A549 (cell line): ENCODE measurements around the gene GAK. TPM values are rescaled to one million over a fixed set of nuclear protein-coding genes. Genes with fewer than 3 reads are reported as not detected.

Experiments used
- ATAC-seq, 2 experiments: fragments of 200-7000 bp in 1 of 2; fragments of >200 bp in 1 of 2; cut with Nextera tagmentation in 1 of 2; cut with Tn5 transposase in 1 of 2; 3 replicates each; pipeline versions ENCODE4 v1.8.0 to v1.9.1; 2018 to 2020; ENCODE audit warnings: mild to moderate bottlenecking in 1 of 2, moderate library complexity in 1 of 2
- CTCF ChIA-PET: fragments of 300-600 bp; sonication (Branson Sonifier 250); formaldehyde crosslinking; extraction: SDS; loops from one replicate; lab custom pipeline; 2021; ENCODE audit warnings: antibody characterized with exemption, inconsistent platforms; lab: Yijun Ruan, JAX
- POLR2A ChIA-PET: fragments of 350-600 bp; formaldehyde crosslinking; extraction: SDS; loops from one replicate; lab custom pipeline; 2021; ENCODE audit warnings: antibody characterized with exemption, inconsistent platforms; lab: Yijun Ruan, JAX
- DNase-seq, 2 experiments: peaks; one replicate each; pipeline versions ENCODE4 v3.0.0 to v3.0.0-alpha.2; 2011 to 2016; ENCODE audit warnings: low read depth in 1 of 2, low spot score in 1 of 2
- FAIRE-seq: peaks from 2 replicates; lab custom pipeline; 2011; peaks lifted over from hg19 to GRCh38; lab: Jason Lieb, UNC
- H3K27ac ChIP-seq, 2 experiments: fragments of >200 bp; sonication (Bioruptor Twin); formaldehyde crosslinking; 3 replicates each; pipeline ENCODE4 v1.5.1; 2016 to 2017
- H3K4me1 ChIP-seq: fragments of >200 bp; sonication (Bioruptor Twin); formaldehyde crosslinking; 3 replicates; pipeline ENCODE4 v1.6.1; 2016
- H3K4me2 ChIP-seq: fragments of >200 bp; sonication (Bioruptor Twin); formaldehyde crosslinking; 3 replicates; pipeline ENCODE4 v1.6.1; 2016
- H3K4me3 ChIP-seq: fragments of >200 bp; sonication (Bioruptor Twin); formaldehyde crosslinking; 3 replicates; pipeline ENCODE4 v1.5.1; 2016
- H3K9me3 ChIP-seq: fragments of >200 bp; sonication (Bioruptor Twin); formaldehyde crosslinking; 3 replicates; pipeline ENCODE4 v1.6.1; 2016
- CEBPB ChIP-seq, 2 experiments: fragments of >200 bp in 1 of 2; sonication (Bioruptor Twin) in 1 of 2; formaldehyde crosslinking in 1 of 2; IDR thresholded peaks; 2 replicates each; pipeline ENCODE4 v1.6.1; 2012 to 2016
- EHMT2 ChIP-seq: fragments of 200-600 bp; sonication (generic); IDR thresholded peaks from 2 replicates; pipeline ENCODE4 v1.6.1; 2016; ENCODE audit warnings: antibody characterized with exemption, low read depth, mild to moderate bottlenecking, moderate library complexity
- HOXB13 ChIP-seq: fragments of 250-450 bp; sonication (Bioruptor Pico); IDR thresholded peaks from 2 replicates; pipeline ENCODE4 v1.5.0; 2020; ENCODE audit warnings: low read depth, mild to moderate bottlenecking, moderate library complexity
- HOXB5 ChIP-seq: fragments of 250-450 bp; sonication (Bioruptor Pico); IDR thresholded peaks from 2 replicates; pipeline ENCODE4 v1.5.0; 2020; ENCODE audit warnings: mild to moderate bottlenecking, moderate library complexity
- JUN ChIP-seq, 2 experiments: fragments of >200 bp; sonication (Bioruptor Twin); formaldehyde crosslinking; IDR thresholded peaks; 2 replicates in 1 of 2; 3 replicates in 1 of 2; pipeline ENCODE4 v1.6.1; 2016 to 2017
- JUNB ChIP-seq: fragments of >200 bp; sonication (Bioruptor Twin); formaldehyde crosslinking; IDR thresholded peaks from 2 replicates; pipeline ENCODE4 v1.6.1; 2016
- KDM1A ChIP-seq: fragments of 200-600 bp; sonication (generic); IDR thresholded peaks from 2 replicates; pipeline ENCODE4 v1.6.1; 2016; ENCODE audit warnings: low read depth, mild to moderate bottlenecking
- MAZ ChIP-seq: fragments of 150-350 bp; IDR thresholded peaks from 2 replicates; pipeline ENCODE4 v1.6.1; 2014; ENCODE audit warnings: antibody characterized with exemption, low read depth, low read length, borderline replicate concordance
- MYC ChIP-seq: IDR thresholded peaks from 2 replicates; pipeline ENCODE4 v1.6.1; 2012; ENCODE audit warnings: mild to moderate bottlenecking, inconsistent platforms, low read length, improper control_type of control experiment, borderline replicate concordance
- POLR2AphosphoS2 ChIP-seq: conservative IDR thresholded peaks from 2 replicates; pipeline ENCODE4 v1.6.1; 2012; ENCODE audit warnings: low read length, improper control_type of control experiment, inconsistent platforms
- RARB ChIP-seq: fragments of 250-450 bp; sonication (Bioruptor Pico); IDR thresholded peaks from 2 replicates; pipeline ENCODE4 v1.8.0; 2021; ENCODE audit warnings: mild to moderate bottlenecking, moderate library complexity
- RFX5 ChIP-seq: fragments of 450-650 bp; IDR thresholded peaks from 2 replicates; pipeline ENCODE4 v1.7.1; 2014; ENCODE audit warnings: antibody characterized with exemption, mild to moderate bottlenecking, moderate library complexity
- SREBF2 ChIP-seq: fragments of 450-650 bp; IDR thresholded peaks from 2 replicates; pipeline ENCODE4 v1.6.1; 2014; ENCODE audit warnings: mild to moderate bottlenecking, moderate library complexity
- TP53 ChIP-seq: fragments of 250-450 bp; sonication (Bioruptor Pico); IDR thresholded peaks from 2 replicates; pipeline ENCODE4 v1.5.0; 2021; ENCODE audit warnings: mild to moderate bottlenecking, moderate library complexity
- ZSCAN20 ChIP-seq: fragments of 250-450 bp; sonication (Bioruptor Pico); IDR thresholded peaks from 2 replicates; pipeline ENCODE4 v1.8.0; 2022; ENCODE audit warnings: mild to moderate bottlenecking, moderate library complexity
- WGBS: methylation state at CpG from one replicate; pipeline ENCODE4 v1.1.6; 2017; ENCODE audit errors: missing lambda C conversion rate; 5-methylcytosine and 5-hydroxymethylcytosine counted together
- polyA plus RNA-seq, 4 experiments: library from polyadenylated mRNA; depleted of rRNA in 3 of 4; stranded (reverse); fragments of >200 nt; fragmentation: RNase III in 1 of 4; extraction: RNeasy Plus Mini Kit Qiagen cat#74134 plus additional on column Dnase treatment in 1 of 4; gene quantifications; 2 replicates in 3 of 4; 3 replicates in 1 of 4; pipeline ENCODE4 v1.2.3, GENCODE V29; 2011 to 2017
- TF ChIP-seq, protein P1 (sequence below): fragments of >200 bp; sonication (Bioruptor Twin); formaldehyde crosslinking; IDR thresholded peaks from 2 replicates; pipeline ENCODE4 v1.6.1; 2016
- TF ChIP-seq, protein P2 (sequence below): fragments of 200-600 bp; sonication (generic); IDR thresholded peaks from 2 replicates; pipeline ENCODE4 v1.6.1; 2016; ENCODE audit warnings: antibody characterized with exemption, mild to moderate bottlenecking, moderate library complexity
- TF ChIP-seq, protein P3 (sequence below): IDR thresholded peaks from 2 replicates; pipeline ENCODE4 v1.6.1; 2012
- TF ChIP-seq, protein P4 (sequence below): fragments of 250-450 bp; sonication (Bioruptor Pico); IDR thresholded peaks from 2 replicates; pipeline ENCODE4 v1.5.0; 2020; ENCODE audit warnings: low read depth, mild to moderate bottlenecking, moderate library complexity

The GAK gene
- polyA plus RNA-seq, 2 of the 4 experiments (the other 2 are of a cell fraction), result 13.8 to 34.3 TPM

DNA sequence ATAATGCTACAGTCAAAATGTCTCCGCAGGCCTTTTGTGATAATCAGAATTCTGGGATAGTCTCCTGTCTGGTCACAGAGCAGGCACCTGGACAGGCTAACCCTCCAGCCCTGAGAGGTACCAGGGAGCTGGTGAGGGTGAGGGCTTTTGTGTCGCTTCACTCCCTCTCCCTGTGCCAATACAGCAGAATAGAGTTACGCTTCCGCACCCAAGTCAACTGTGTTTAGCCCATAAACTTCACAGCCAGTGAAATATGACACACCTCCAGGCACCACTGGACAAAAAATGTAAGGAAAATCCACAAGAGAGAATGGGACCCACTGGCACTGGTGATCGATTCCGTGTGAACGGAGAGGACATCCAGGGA is 1.3 kb downstream of the GAK start (continued):
- TF ChIP-seq, protein P1, sequence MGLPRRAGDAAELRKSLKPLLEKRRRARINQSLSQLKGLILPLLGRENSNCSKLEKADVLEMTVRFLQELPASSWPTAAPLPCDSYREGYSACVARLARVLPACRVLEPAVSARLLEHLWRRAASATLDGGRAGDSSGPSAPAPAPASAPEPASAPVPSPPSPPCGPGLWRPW, result no peak

DNA sequence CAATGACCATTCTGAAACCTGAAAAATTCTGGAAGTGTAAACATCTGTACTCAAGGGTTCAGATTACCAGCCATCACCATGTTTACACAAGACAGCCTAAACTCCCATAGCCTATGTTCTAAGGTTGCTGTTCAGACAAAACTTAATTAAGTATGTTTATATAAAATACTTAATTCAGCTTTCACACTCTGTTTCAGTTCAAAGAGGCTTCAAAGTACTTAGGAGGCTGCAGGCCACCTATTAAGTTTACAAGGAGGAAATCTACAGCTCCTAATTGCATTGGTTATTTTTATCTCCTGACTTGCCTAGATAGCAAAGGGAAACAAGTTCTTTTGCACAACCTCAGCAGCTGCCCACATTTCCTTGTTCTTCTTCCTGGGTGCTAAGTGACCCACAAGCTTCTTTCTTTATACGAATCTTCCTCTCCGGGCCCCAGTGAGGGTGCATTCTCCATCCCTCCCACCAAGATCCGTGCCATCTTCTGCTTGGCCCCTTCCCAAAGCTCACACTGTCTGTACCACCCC is 2.0 kb downstream of the GAK start:
- H3K27ac ChIP-seq, result no peak overlapping the region
- DNase-seq, result no peak
- CTCF ChIA-PET, result interaction anchor here (0.6 to 1.5 kb wide), 2 partner anchors 8 to 57 kb away, joined by 3 to 7 read pairs; partner anchors contain the start of gene IDUA
- ATAC-seq, result no peak
- H3K4me2 ChIP-seq, result peak overlapping the region; percentile 84
- TF ChIP-seq JUNB (no peak), EHMT2 (no peak), HOXB5 (no peak), MYC (no peak), HOXB13 (CRISPR knock-in tag) (no peak), CEBPB (IDR thresholded peaks at IDR 0.05) (no peak), RFX5 (no peak), RARB (CRISPR knock-in tag) (no peak), POLR2AphosphoS2 (no peak), JUN (IDR thresholded peaks at IDR 0.05) (no peak), KDM1A (no peak), TP53 (CRISPR knock-in tag) (no peak), ZSCAN20 (CRISPR knock-in tag) (no peak), SREBF2 (no peak), MAZ (no peak)
- TF ChIP-seq, protein P2, sequence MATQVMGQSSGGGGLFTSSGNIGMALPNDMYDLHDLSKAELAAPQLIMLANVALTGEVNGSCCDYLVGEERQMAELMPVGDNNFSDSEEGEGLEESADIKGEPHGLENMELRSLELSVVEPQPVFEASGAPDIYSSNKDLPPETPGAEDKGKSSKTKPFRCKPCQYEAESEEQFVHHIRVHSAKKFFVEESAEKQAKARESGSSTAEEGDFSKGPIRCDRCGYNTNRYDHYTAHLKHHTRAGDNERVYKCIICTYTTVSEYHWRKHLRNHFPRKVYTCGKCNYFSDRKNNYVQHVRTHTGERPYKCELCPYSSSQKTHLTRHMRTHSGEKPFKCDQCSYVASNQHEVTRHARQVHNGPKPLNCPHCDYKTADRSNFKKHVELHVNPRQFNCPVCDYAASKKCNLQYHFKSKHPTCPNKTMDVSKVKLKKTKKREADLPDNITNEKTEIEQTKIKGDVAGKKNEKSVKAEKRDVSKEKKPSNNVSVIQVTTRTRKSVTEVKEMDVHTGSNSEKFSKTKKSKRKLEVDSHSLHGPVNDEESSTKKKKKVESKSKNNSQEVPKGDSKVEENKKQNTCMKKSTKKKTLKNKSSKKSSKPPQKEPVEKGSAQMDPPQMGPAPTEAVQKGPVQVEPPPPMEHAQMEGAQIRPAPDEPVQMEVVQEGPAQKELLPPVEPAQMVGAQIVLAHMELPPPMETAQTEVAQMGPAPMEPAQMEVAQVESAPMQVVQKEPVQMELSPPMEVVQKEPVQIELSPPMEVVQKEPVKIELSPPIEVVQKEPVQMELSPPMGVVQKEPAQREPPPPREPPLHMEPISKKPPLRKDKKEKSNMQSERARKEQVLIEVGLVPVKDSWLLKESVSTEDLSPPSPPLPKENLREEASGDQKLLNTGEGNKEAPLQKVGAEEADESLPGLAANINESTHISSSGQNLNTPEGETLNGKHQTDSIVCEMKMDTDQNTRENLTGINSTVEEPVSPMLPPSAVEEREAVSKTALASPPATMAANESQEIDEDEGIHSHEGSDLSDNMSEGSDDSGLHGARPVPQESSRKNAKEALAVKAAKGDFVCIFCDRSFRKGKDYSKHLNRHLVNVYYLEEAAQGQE, result no peak
- TF ChIP-seq, protein P3, sequence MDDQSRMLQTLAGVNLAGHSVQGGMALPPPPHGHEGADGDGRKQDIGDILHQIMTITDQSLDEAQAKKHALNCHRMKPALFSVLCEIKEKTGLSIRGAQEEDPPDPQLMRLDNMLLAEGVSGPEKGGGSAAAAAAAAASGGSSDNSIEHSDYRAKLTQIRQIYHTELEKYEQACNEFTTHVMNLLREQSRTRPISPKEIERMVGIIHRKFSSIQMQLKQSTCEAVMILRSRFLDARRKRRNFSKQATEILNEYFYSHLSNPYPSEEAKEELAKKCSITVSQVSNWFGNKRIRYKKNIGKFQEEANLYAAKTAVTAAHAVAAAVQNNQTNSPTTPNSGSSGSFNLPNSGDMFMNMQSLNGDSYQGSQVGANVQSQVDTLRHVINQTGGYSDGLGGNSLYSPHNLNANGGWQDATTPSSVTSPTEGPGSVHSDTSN, result no peak
- TF ChIP-seq, protein P1, result no peak
- TF ChIP-seq, protein P4, sequence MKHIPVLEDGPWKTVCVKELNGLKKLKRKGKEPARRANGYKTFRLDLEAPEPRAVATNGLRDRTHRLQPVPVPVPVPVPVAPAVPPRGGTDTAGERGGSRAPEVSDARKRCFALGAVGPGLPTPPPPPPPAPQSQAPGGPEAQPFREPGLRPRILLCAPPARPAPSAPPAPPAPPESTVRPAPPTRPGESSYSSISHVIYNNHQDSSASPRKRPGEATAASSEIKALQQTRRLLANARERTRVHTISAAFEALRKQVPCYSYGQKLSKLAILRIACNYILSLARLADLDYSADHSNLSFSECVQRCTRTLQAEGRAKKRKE, result no peak
- H3K4me3 ChIP-seq, result no peak overlapping the region
- H3K9me3 ChIP-seq, result no peaks in the 10 kb centered on the region
- peaks cover 21% of the 10 kb centered on the region for H3K4me1 ChIP-seq
- whole genome bisulfite sequencing, result 24% methylated on average over 3 of the region's 3 CpGs
- FAIRE-seq, result no peak
- POLR2A ChIA-PET, result no interaction called here
